KMS-11 (cell line): ENCODE data around the gene CDC42BPB.

ENCODE experiments used
- H2AFZ ChIP-seq: fragments of 200-600 bp; sonication (generic); 2 replicates; pipeline ENCODE4 v1.6.1; 2016; ENCODE audit warnings: antibody characterized with exemption, mixed run types, low read depth
- H3K27ac ChIP-seq: fragments of 200-600 bp; sonication (generic); 2 replicates; pipeline ENCODE4 v1.6.1; 2016; ENCODE audit warnings: mild to moderate bottlenecking, mixed run types
- H3K27me3 ChIP-seq: fragments of 200-600 bp; sonication (generic); 2 replicates; pipeline ENCODE4 v1.6.1; 2017; ENCODE audit warnings: mild to moderate bottlenecking, low read depth, mixed run types, moderate library complexity; ENCODE audit not compliant: insufficient read depth
- H3K36me3 ChIP-seq: fragments of 200-600 bp; sonication (generic); 2 replicates; pipeline ENCODE4 v1.6.1; 2017; ENCODE audit warnings: mild to moderate bottlenecking, mixed run types; ENCODE audit not compliant: insufficient read depth
- H3K4me1 ChIP-seq: fragments of 200-600 bp; sonication (generic); 2 replicates; pipeline ENCODE4 v1.6.1; 2016; ENCODE audit warnings: mild to moderate bottlenecking, low read depth, mixed run types; ENCODE audit not compliant: poor library complexity, severe bottlenecking
- H3K4me2 ChIP-seq: fragments of 200-600 bp; sonication (generic); 2 replicates; pipeline ENCODE4 v1.7.0; 2016; ENCODE audit warnings: mild to moderate bottlenecking, mixed run types
- H3K4me3 ChIP-seq: fragments of 200-600 bp; sonication (generic); IDR thresholded peaks from 2 replicates; pipeline ENCODE4 v1.6.1; 2017; ENCODE audit warnings: low read depth, low read length, mixed read lengths; ENCODE audit not compliant: insufficient read depth
- H3K79me2 ChIP-seq: fragments of 200-600 bp; sonication (generic); 2 replicates; pipeline ENCODE4 v1.6.1; 2016; ENCODE audit warnings: low read depth, mixed run types; ENCODE audit not compliant: insufficient read depth
- H3K9ac ChIP-seq: fragments of 200-600 bp; sonication (generic); 2 replicates; pipeline ENCODE4 v1.6.1; 2016; ENCODE audit warnings: mild to moderate bottlenecking, mixed run types
- H4K20me1 ChIP-seq: fragments of 200-600 bp; sonication (generic); 2 replicates; pipeline ENCODE4 v1.6.1; 2016; ENCODE audit warnings: mild to moderate bottlenecking, mixed run types; ENCODE audit not compliant: insufficient read depth
- TF ChIP-seq, protein P1 (sequence below): fragments of 200-600 bp; sonication (generic); conservative IDR thresholded peaks from 2 replicates; pipeline ENCODE4 v1.6.1; 2017; ENCODE audit warnings: low read depth, mild to moderate bottlenecking, antibody characterized with exemption, low read length, moderate library complexity, mixed read lengths

The CDC42BPB gene

DNA sequence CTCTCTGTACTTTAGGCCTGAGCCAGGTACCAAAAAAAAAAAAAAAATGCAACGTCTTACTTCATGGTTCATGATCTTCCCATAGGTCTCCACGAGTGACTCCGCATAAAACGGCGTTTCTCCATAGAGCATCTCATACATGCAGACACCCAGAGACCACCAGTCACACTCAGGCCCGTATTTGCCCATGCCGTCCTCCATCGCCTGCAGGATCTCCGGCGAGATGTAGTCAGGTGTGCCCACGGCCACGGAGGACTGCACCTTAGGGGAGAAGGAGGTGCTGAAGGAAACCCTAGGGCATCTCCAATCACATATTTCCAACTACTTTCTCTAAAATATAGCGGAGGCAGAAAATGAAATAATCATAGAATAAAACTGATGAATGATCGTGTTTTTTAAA lies 73.9 kb downstream of the CDC42BPB start:
- H2AFZ ChIP-seq: no peak overlapping the region
- TF ChIP-seq, protein P1, sequence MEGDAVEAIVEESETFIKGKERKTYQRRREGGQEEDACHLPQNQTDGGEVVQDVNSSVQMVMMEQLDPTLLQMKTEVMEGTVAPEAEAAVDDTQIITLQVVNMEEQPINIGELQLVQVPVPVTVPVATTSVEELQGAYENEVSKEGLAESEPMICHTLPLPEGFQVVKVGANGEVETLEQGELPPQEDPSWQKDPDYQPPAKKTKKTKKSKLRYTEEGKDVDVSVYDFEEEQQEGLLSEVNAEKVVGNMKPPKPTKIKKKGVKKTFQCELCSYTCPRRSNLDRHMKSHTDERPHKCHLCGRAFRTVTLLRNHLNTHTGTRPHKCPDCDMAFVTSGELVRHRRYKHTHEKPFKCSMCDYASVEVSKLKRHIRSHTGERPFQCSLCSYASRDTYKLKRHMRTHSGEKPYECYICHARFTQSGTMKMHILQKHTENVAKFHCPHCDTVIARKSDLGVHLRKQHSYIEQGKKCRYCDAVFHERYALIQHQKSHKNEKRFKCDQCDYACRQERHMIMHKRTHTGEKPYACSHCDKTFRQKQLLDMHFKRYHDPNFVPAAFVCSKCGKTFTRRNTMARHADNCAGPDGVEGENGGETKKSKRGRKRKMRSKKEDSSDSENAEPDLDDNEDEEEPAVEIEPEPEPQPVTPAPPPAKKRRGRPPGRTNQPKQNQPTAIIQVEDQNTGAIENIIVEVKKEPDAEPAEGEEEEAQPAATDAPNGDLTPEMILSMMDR: no peak
- H3K36me3 ChIP-seq: no peaks in the 10 kb centered on the region
- no peaks in the 10 kb centered on the region for H3K27me3 ChIP-seq
- no peak overlapping the region for H3K27ac ChIP-seq
- H3K9ac ChIP-seq: no peak overlapping the region
- H3K79me2 ChIP-seq: no peaks in the 10 kb centered on the region
- no peak overlapping the region for H3K4me3 ChIP-seq
- no peak overlapping the region for H3K4me2 ChIP-seq
- no peaks in the 10 kb centered on the region for H3K4me1 ChIP-seq
- H4K20me1 ChIP-seq: no peaks in the 10 kb centered on the region

DNA sequence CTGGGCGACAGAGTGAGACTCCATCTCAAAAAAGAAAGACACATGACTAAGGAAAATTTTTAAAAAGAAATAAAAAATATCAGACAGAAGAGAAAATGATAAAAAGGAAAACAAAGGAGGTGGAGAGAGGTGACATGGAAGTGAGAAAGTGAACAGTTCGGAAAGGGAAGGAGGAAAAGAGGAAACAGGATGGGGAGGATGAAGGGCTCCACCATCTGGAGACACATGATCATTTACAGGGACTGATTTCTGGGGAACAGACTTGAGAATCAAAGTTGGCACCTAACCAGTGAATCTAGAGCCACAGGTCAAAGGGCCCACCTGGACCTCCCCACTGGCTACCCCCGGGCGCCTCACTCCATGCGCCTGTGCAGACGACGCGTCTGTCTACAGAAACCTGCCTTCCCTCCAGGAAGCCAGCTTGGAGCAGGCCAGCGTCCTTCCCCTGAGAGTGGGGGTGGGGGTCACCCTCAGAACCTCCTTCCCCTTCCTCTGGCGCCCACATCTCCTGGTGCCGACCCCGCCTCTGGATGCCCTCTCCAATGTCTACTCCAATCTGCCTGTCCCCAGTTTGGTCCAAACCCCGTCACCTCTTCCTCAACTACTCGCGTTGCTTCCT lies 74.4 kb downstream of the CDC42BPB start:
- H4K20me1 ChIP-seq: no peaks in the 10 kb centered on the region
- no peaks in the 10 kb centered on the region for H3K27me3 ChIP-seq
- H3K4me2 ChIP-seq: no peak overlapping the region
- no peaks in the 10 kb centered on the region for H3K79me2 ChIP-seq
- no peak overlapping the region for H3K9ac ChIP-seq
- TF ChIP-seq, protein P1: no peak
- H3K36me3 ChIP-seq: no peaks in the 10 kb centered on the region
- H3K4me1 ChIP-seq: no peaks in the 10 kb centered on the region
- H2AFZ ChIP-seq: no peak overlapping the region
- no peak overlapping the region for H3K27ac ChIP-seq
- no peak overlapping the region for H3K4me3 ChIP-seq

DNA sequence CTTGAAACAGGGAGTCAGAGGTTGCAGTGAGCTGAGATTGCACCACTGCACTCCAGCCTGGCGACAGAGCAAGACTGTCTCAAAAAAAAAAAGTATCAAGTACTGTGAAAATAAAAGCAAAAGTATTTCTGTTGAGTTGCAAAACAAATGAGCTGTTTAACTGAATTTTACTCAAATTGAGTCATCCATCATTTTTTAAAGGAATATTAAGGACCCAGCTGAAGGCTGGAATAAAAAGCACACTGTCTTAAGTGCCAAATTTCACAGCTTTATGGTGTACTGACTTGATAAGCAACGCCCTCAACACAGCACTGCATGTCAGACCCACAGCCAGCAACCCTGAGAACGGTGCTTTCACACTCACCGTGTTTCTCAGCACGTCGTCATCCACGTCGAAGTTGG lies 76.9 kb downstream of the CDC42BPB start:
- no peaks in the 10 kb centered on the region for H3K36me3 ChIP-seq
- H3K27ac ChIP-seq: no peak overlapping the region
- no peaks in the 10 kb centered on the region for H3K79me2 ChIP-seq
- no peak overlapping the region for H3K4me2 ChIP-seq
- no peak overlapping the region for H2AFZ ChIP-seq
- H3K9ac ChIP-seq: no peak overlapping the region
- no peaks in the 10 kb centered on the region for H3K27me3 ChIP-seq
- TF ChIP-seq, protein P1: no peak
- H3K4me1 ChIP-seq: no peaks in the 10 kb centered on the region
- no peak overlapping the region for H3K4me3 ChIP-seq
- H4K20me1 ChIP-seq: no peaks in the 10 kb centered on the region

DNA sequence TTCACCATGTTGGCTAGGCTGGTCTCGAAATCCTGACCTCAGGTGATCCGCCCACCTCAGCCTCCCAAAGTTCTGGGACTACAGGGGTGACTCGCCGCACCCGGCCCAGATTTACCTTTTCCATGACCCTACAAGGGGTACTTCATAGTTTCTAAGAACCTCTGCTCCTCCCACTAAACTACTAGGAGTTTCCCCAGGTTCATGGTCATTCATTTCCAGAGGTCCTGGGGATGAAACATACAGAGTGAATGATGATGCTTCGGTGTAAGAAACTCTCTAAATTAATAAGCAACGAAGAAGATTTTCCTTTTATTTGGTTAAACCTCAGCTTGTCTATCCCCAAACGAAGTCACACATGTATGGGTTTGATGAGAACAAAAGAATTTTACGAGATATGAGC lies 77.9 kb downstream of the CDC42BPB start:
- TF ChIP-seq, protein P1: no peak
- Histone ChIP-seq H2AFZ (no peak overlapping the region), H3K4me1 (no peaks in the 10 kb centered on the region), H3K79me2 (no peaks in the 10 kb centered on the region), H3K27me3 (no peaks in the 10 kb centered on the region), H3K36me3 (no peaks in the 10 kb centered on the region), H4K20me1 (no peaks in the 10 kb centered on the region), H3K4me3 (no peak overlapping the region), H3K4me2 (no peak overlapping the region), H3K9ac (no peak overlapping the region), H3K27ac (no peak overlapping the region)
